GM21390 (cell line): ENCODE results near the gene DNAJC1.
"Not testable (repeated sequence)": the region's sequence is repeated elsewhere in the genome, so short reads cannot be mapped to it uniquely, and the experiment has no call there.

Source experiments
- ATAC-seq: cut with Tn5 transposase; IDR thresholded peaks from one replicate; pipeline ENCODE4 v1.9.1; 2021; ENCODE audit not compliant: unreplicated experiment

DNAJC1 gene

GRCh38 chr10:21733710-21734109 is 269.8 kb downstream of the DNAJC1 start:
- no peak for ATAC-seq

- peak; percentile 93 for ATAC-seq
Measured at GRCh38 chr10:21732067-21732772, 271.3 kb downstream of the DNAJC1 start.

GRCh38 chr10:21728618-21729017 is 274.9 kb downstream of the DNAJC1 start:
- no peak for ATAC-seq

GRCh38 chr10:21727452-21728168 is 275.9 kb downstream of the DNAJC1 start:
- ATAC-seq = no peak

GRCh38 chr10:21726601-21727225 is 276.8 kb downstream of the DNAJC1 start:
- no peak for ATAC-seq

- peak; percentile 89 for ATAC-seq
Measured at GRCh38 chr10:21724687-21725367, 278.7 kb downstream of the DNAJC1 start.

- no peak for ATAC-seq
Measured at GRCh38 chr10:21724020-21724589, 279.4 kb downstream of the DNAJC1 start.

- ATAC-seq = no peak
Measured at GRCh38 chr10:21722209-21722608, 281.3 kb downstream of the DNAJC1 start.

GRCh38 chr10:21721000-21721665 is 282.4 kb downstream of the DNAJC1 start:
- no peak for ATAC-seq

- ATAC-seq = no peak
Measured at GRCh38 chr10:21720090-21720489, 283.4 kb downstream of the DNAJC1 start.

GRCh38 chr10:21719502-21719901 is 284.0 kb downstream of the DNAJC1 start:
- ATAC-seq = no peak

GRCh38 chr10:21717437-21718054 is 286.0 kb downstream of the DNAJC1 start:
- ATAC-seq = not testable (repeated sequence)

GRCh38 chr10:21715531-21716195 is 287.9 kb downstream of the DNAJC1 start:
- no peak for ATAC-seq

- no peak for ATAC-seq
Measured at GRCh38 chr10:21712975-21713374, 290.6 kb downstream of the DNAJC1 start.

GRCh38 chr10:21707498-21707897 is 296.0 kb downstream of the DNAJC1 start:
- ATAC-seq = no peak
